SJCRH30 (cell line): ENCODE results near the gene RASGRP4. TPM values are rescaled to one million over a fixed set of nuclear protein-coding genes. Genes with fewer than 3 reads are reported as not detected.

Experiments
- DNase-seq, 2 experiments: peaks; one replicate each; pipeline ENCODE4 v3.0.0-alpha.2; 2015 to 2020
- H3K27ac ChIP-seq: fragments of 250-450 bp; sonication (Bioruptor Pico); 2 replicates; pipeline ENCODE4 v1.5.1; 2020; ENCODE audit warnings: mild to moderate bottlenecking, moderate library complexity
- H3K27me3 ChIP-seq: fragments of 250-450 bp; sonication (Bioruptor Pico); 2 replicates; pipeline ENCODE4 v1.5.1; 2020; ENCODE audit warnings: mild to moderate bottlenecking, moderate library complexity
- H3K36me3 ChIP-seq: fragments of 250-450 bp; sonication (Bioruptor Pico); 2 replicates; pipeline ENCODE4 v1.5.1; 2020; ENCODE audit warnings: mild to moderate bottlenecking, moderate library complexity
- H3K4me1 ChIP-seq: fragments of 250-450 bp; sonication (Bioruptor Pico); 2 replicates; pipeline ENCODE4 v1.5.1; 2020; ENCODE audit warnings: mild to moderate bottlenecking, moderate library complexity
- H3K4me3 ChIP-seq: fragments of 250-450 bp; sonication (Bioruptor Pico); 2 replicates; pipeline ENCODE4 v1.5.1; 2020; ENCODE audit warnings: mild to moderate bottlenecking, moderate library complexity
- H3K9me3 ChIP-seq: fragments of 250-450 bp; sonication (Bioruptor Pico); replicated peaks from 2 replicates; pipeline ENCODE4 v1.5.1; 2020; ENCODE audit warnings: mild to moderate bottlenecking, moderate library complexity
- total RNA-seq: library from RNA; depleted of rRNA; stranded (reverse); fragments of >200 nt; shearing (Covaris generic); gene quantifications from 2 replicates; pipeline ENCODE4 v1.2.3, GENCODE V29; 2014

The RASGRP4 gene
- total RNA-seq, 1 experiment from 2014 or later = 0.73 TPM

DNA sequence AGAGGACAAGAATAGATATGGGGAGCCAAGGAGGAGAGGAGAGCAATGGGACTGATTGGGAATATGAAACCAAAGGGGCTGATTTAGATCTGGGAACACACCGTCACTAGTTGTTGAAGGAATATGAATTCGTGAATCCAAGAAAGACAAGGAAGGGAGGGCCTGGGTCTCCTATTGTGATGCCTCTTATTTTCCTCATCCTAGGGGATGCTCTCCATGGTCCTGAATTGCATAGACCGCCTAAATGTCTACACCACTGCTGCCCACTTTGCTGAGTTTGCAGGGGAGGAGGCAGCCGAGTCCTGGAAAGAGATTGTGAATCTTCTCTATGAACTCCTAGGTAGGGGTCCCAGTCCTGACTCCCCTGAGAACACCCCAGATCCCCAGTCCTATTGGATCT lies 29.0 kb upstream of the RASGRP4 start:
- Histone ChIP-seq H3K27ac (no peak overlapping the region), H3K4me3 (no peak overlapping the region), H3K4me1 (no peaks in the 10 kb centered on the region), H3K36me3 (peaks cover 89% of the 10 kb centered on the region), H3K9me3 (no peaks in the 10 kb centered on the region), H3K27me3 (no peaks in the 10 kb centered on the region)
- peak in 1 of 2 experiments; percentile 57 for DNase-seq

DNA sequence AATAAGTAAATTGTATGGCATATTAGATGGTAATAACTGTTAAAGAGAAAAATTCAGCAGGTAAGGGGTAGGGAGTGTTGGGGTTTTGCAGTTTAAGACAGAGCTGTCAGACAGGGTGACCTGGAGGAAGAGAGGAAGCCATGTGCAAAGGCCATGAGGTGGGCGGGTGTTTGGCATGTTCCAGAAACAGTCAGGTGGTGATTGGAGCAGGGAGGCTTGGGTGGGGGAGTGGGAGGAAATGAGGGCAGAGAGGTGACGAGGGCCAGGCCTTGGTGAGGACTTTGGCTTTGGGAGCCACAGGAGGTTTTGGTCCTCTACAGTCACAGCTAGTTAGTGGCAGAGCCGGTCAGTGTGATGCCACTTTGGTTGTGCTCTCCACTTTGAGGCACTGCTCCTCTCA lies 27.6 kb upstream of the RASGRP4 start:
- Histone ChIP-seq H3K27me3 (no peaks in the 10 kb centered on the region), H3K4me3 (no peak overlapping the region), H3K36me3 (peaks cover 89% of the 10 kb centered on the region), H3K4me1 (no peaks in the 10 kb centered on the region), H3K9me3 (no peaks in the 10 kb centered on the region), H3K27ac (no peak overlapping the region)
- no peak for DNase-seq

DNA sequence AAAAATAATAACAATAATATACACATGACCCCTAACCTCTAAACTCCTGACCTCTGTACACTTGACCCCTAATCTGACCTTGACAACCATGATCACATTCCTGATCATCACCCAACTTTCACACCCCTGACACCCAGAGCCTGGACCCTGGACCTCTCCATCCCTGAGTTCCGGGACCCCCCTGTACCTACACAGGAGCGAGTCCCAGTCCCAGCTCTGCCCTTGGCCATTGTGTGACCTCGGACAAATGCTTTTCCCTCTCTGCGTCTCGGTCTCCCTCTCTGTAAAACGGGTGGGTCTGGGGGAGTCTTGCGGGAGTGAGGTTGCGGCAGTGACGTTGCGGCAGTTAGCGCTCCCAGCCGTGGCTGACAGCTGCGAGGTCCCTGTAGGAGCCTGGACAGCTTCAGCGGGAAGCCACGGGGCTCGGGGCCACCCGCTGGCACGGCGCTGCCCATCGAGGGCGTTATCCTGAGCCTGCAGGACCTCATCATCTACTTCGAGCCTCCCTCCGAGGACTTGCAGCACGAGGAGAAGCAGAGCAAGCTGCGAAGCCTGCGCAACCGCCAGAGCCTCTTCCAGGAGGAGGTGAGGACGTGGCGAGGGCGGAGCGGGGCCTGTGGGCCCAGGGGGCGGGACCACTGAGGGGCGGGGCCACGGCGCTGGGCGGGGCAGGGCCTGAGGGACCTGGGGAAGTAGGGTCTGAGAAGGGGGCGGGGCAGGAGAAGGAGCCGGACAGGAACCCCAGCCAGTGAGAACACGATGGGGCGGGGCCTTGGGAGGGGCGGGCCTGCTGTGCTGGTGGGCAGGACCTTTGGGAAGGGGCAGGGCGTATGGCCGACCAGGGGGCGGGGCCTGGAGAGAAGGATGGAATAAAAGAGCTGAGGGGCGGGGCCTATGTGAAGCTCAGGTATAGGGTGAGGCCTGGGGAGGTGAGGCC lies 26.7 kb upstream of the RASGRP4 start:
- DNase-seq = peak; percentile 74 to 86
- Histone ChIP-seq H3K9me3 (no peaks in the 10 kb centered on the region), H3K4me3 (no peak overlapping the region), H3K27ac (no peak overlapping the region), H3K36me3 (peaks cover 83% of the 10 kb centered on the region), H3K27me3 (no peaks in the 10 kb centered on the region), H3K4me1 (no peaks in the 10 kb centered on the region)

DNA sequence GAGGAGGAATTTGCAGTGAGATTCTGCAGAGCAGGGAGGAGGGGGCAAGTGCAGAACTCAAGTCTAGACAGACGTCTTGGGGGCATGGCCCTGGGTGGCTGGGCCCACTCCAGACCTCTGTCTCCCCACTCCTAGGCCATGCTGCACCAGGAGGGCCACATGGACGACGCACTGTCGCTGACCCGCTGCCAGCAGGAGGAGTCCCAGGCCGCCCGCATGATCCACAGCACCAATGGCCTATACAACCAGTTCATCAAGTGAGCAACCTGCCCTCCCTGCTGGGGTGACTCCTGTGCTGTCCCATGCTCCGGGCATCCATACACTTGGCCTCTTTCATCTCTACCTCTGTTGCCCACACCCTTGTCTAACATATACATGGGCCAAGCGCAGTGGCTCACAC lies 25.6 kb upstream of the RASGRP4 start:
- peaks cover 83% of the 10 kb centered on the region for H3K36me3 ChIP-seq
- H3K4me3 ChIP-seq = no peak overlapping the region
- H3K27me3 ChIP-seq = no peaks in the 10 kb centered on the region
- H3K27ac ChIP-seq = no peak overlapping the region
- H3K9me3 ChIP-seq = no peaks in the 10 kb centered on the region
- H3K4me1 ChIP-seq = no peaks in the 10 kb centered on the region
- DNase-seq = no peak

DNA sequence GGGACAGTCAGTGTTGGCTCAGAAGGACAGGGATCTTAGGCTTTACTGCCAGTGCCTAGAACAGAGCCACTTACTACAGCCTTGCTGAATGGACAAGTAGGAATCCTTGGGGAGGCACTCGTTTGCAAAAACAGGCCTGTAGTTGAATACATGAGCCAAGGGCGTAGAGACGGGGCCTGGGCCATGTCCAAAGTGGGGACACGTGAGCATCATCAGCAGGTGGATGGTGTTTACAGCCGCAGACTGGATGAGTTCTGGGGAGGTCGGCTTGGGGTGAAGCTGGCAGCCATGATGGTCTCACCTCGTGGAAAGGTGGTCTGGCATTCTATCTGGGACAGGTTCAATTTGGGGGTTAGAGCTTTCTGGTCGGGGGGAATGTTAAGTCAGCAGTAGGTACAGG lies 25.0 kb upstream of the RASGRP4 start:
- Histone ChIP-seq H3K27ac (no peak overlapping the region), H3K9me3 (no peaks in the 10 kb centered on the region), H3K4me3 (no peak overlapping the region), H3K36me3 (peaks cover 82% of the 10 kb centered on the region), H3K4me1 (no peaks in the 10 kb centered on the region), H3K27me3 (no peaks in the 10 kb centered on the region)
- no peak for DNase-seq

DNA sequence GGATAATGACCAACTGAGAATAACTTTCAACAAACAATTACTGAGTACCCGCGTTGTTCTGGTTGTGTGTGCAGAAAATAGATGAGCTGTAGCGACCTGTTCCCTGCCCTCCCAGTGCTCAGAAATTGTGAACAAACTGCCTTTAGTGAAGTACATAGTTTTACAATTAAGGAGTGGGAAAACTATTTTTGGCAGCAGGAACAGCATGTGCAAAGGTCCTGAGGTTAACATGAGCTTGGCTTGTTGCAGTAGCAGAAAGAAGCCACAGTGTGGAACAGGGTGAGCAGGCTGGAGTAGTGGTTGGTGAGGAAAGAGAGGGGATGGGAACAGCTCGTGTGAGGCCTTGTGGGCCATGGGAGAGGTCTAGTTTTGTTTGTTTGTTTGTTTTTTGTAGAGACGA lies 23.5 kb upstream of the RASGRP4 start:
- no peak for DNase-seq
- Histone ChIP-seq H3K9me3 (no peaks in the 10 kb centered on the region), H3K27ac (no peak overlapping the region), H3K4me3 (no peak overlapping the region), H3K36me3 (peaks cover 82% of the 10 kb centered on the region), H3K4me1 (no peaks in the 10 kb centered on the region), H3K27me3 (no peaks in the 10 kb centered on the region)

DNA sequence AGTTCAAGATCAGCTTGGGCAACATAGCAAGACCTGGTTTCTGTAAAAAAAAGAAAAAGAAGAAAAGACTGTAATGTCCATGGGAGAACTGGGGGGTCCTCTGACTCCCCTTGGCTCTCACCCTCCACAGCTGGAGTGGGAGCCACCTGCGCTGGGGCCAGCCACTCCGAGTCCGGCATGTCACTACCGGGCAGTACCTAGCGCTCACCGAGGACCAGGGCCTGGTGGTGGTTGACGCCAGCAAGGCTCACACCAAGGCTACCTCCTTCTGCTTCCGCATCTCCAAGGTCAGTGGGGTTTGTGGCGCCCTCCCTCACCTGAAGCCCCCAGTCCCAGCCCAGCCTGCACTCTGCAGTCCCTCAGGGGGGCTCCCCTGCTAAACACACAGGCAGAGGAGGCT lies 22.2 kb upstream of the RASGRP4 start:
- no peaks in the 10 kb centered on the region for H3K4me1 ChIP-seq
- no peak overlapping the region for H3K27ac ChIP-seq
- no peaks in the 10 kb centered on the region for H3K9me3 ChIP-seq
- peaks cover 81% of the 10 kb centered on the region for H3K36me3 ChIP-seq
- H3K27me3 ChIP-seq = no peaks in the 10 kb centered on the region
- no peak overlapping the region for H3K4me3 ChIP-seq
- DNase-seq = no peak

DNA sequence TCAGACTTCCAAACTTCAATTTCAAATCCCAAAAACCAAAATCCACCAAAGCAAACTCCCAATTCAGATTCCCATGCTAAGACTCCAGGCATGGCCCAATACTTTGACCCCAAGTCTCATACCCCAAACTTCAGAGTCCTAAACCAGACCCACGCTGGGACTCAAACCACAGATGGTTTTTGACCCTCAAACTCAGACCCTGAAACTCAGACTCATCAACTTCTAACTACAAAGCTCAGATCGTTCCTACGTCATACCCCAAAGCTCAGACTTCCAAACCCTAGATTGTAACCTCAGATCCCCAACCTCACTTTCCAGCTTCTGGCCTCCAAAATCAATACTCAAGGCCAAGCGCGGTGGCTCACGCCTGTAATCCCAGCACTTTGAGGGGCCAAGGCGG lies 19.3 kb upstream of the RASGRP4 start:
- H3K4me3 ChIP-seq = no peak overlapping the region
- peaks cover 60% of the 10 kb centered on the region for H3K36me3 ChIP-seq
- H3K4me1 ChIP-seq = no peaks in the 10 kb centered on the region
- no peak for DNase-seq
- no peak overlapping the region for H3K27ac ChIP-seq
- no peaks in the 10 kb centered on the region for H3K9me3 ChIP-seq
- H3K27me3 ChIP-seq = no peaks in the 10 kb centered on the region

DNA sequence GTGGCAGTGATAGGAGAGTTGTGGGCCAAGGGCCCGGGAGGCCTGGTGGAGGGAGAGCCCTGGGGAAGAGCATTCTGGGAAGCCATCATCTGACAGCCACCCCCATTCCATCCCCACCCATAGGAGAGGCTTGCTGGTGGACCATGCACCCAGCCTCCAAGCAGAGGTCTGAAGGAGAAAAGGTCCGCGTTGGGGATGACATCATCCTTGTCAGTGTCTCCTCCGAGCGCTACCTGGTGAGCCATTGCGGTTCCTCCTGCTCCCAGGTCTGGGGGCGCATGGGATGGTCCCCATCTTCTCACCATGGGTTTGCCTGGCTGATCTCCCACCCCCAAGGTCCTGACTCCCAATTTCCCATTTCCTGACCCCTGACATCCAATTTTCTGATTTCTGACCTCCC lies 18.0 kb upstream of the RASGRP4 start:
- Histone ChIP-seq H3K27me3 (no peaks in the 10 kb centered on the region), H3K36me3 (peaks cover 47% of the 10 kb centered on the region), H3K27ac (no peak overlapping the region), H3K4me3 (no peak overlapping the region), H3K9me3 (no peaks in the 10 kb centered on the region), H3K4me1 (no peaks in the 10 kb centered on the region)
- no peak for DNase-seq

DNA sequence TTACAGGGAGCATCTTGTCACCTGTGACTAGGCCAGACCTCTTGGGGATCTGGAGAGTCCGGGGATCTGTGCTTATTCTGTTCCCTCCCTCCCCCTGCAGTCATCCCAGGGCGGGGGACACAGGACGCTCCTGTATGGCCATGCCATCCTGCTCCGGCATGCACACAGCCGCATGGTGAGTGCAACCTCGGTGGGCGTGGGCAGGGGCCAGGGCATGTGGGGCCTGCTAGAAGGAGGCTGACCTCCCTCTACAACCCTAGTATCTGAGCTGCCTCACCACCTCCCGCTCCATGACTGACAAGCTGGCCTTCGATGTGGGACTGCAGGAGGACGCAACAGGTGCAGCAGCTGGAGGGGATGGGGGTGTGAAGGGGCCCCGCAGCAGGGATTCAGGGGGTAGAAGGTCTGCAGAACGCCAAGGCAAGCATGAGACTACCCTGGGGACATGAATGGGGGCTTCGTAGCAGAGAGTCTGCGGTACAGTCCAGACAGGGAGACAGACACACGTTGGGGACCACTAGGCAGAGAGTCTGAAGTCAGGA lies 17.5 kb upstream of the RASGRP4 start:
- H3K27ac ChIP-seq = no peak overlapping the region
- H3K4me3 ChIP-seq = no peak overlapping the region
- DNase-seq = peak in 1 of 2 experiments; percentile 22
- no peaks in the 10 kb centered on the region for H3K27me3 ChIP-seq
- H3K4me1 ChIP-seq = no peaks in the 10 kb centered on the region
- H3K9me3 ChIP-seq = no peaks in the 10 kb centered on the region
- peaks cover 45% of the 10 kb centered on the region for H3K36me3 ChIP-seq

DNA sequence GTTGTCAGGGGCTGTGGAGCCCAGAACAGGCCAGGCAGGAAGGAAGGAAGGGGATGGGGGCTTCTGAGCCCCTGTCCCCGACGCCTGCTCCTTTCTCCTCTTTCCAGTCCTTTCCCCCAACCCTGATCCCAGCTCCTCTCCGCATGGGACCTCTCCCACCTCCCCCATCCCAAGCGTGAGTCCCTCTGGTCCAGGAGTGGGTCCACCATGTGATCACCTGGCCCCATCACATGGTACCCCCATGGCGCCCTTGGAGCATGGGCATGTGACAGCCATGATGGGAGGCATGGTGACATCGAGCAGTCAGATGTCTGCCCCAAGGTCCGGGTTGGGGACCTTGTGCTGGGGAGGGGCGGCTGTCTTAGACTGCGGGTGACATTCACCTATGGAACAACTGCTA lies 16.7 kb upstream of the RASGRP4 start:
- Histone ChIP-seq H3K4me1 (no peaks in the 10 kb centered on the region), H3K4me3 (no peak overlapping the region), H3K27ac (no peak overlapping the region), H3K36me3 (peaks cover 42% of the 10 kb centered on the region), H3K27me3 (no peaks in the 10 kb centered on the region), H3K9me3 (no peaks in the 10 kb centered on the region)
- no peak for DNase-seq

DNA sequence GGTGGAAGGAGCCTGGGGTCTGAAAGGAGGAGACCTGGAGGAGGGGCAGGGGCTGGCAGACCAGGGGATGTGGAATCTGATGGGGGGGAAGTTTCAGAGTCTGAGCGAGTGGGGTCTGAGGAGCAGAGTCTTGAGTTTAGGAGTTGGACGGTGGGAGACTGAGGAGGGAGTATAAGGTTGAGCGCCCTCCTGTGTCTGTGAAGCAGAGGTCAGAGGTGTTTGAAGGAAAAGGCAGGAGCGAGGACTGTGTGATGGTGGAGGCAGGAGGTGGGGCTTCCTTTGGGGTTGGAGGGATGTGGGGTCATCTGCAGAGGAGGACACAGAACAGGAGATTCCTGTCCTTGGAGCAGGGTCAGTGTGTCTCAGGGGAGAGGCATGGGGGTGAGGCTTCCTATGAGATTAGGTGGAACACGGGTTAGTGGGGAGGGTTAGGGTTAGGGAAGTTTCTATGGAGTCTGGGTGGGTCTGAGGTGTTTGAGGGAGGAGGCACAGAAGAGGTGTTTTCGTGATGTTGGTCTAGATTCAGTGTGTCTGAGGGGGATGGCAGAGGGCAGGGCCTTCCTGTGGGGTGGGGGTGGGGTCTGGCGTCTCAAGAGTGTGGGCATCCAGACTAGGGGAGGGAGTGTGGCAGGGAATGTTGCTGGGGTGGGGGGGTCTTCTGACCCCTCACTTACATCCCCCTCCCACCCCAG lies 15.8 kb upstream of the RASGRP4 start:
- H3K36me3 ChIP-seq = peaks cover 43% of the 10 kb centered on the region
- no peaks in the 10 kb centered on the region for H3K4me1 ChIP-seq
- no peaks in the 10 kb centered on the region for H3K27me3 ChIP-seq
- no peak for DNase-seq
- no peak overlapping the region for H3K4me3 ChIP-seq
- H3K27ac ChIP-seq = no peak overlapping the region
- no peaks in the 10 kb centered on the region for H3K9me3 ChIP-seq

DNA sequence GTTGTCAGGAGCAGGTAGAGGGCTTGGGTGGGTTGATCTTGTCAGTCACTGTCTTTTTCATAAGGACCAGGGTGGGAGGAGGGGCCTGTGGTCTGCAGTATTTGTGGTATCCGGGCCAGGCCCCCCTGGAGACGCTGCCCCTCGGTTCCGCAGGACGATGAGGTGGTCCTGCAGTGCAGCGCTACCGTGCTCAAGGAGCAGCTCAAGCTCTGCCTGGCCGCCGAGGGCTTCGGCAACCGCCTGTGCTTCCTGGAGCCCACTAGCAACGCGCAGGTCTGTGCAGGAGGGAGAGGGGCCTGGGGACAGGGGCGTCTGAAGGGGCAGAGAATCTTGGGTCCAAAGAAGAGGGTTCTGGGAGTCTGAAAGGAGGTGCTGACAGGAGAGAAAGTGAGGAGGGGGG lies 14.6 kb upstream of the RASGRP4 start:
- Histone ChIP-seq H3K4me1 (peaks cover 1% of the 10 kb centered on the region), H3K4me3 (no peak overlapping the region), H3K36me3 (peaks cover 34% of the 10 kb centered on the region), H3K9me3 (no peaks in the 10 kb centered on the region), H3K27me3 (no peaks in the 10 kb centered on the region), H3K27ac (no peak overlapping the region)
- DNase-seq = no peak

DNA sequence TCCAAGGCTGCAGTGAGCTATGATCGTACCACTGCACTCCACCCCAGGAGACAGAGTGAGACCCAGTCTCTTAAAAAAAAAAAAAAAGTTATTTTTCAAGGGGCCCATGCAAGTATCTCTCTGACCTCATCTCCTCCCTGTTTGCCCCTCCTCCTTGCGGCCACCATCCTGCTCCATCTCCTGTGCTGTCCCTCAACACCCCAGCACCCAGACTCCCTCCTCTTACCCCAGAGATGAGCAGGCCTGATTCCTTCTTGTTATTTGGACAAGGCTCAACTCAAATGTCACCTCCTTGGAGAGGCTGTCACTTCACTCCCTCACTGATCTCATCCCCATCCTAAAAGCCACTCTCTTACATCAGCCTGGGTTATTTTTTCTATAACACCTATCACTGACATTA lies 11.9 kb upstream of the RASGRP4 start:
- Histone ChIP-seq H3K27me3 (no peaks in the 10 kb centered on the region), H3K4me1 (peaks cover 8% of the 10 kb centered on the region), H3K27ac (no peak overlapping the region), H3K4me3 (no peak overlapping the region), H3K36me3 (peaks cover 15% of the 10 kb centered on the region), H3K9me3 (no peaks in the 10 kb centered on the region)
- no peak for DNase-seq

DNA sequence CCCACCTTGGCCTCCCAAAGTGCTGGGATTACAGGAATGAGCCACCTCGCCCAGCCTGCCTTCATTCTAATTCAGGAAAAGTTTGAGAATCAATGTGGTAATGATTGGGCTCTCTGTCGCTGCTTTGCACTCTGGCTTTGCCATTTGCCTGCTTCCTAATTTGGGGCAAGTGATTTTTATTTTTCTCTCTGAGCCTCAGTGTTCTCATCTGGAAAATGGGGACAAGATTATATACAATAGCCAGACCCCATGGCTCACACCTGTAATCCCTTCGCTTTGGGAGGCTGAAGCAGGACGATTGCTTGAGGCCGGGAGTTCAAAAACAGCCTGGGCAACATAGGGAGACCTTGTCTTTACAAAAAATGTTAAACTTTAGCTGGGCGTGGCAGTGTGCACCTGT lies 11.3 kb upstream of the RASGRP4 start:
- Histone ChIP-seq H3K27ac (no peak overlapping the region), H3K36me3 (peaks cover 15% of the 10 kb centered on the region), H3K9me3 (no peaks in the 10 kb centered on the region), H3K4me1 (peaks cover 8% of the 10 kb centered on the region), H3K27me3 (no peaks in the 10 kb centered on the region), H3K4me3 (no peak overlapping the region)
- no peak for DNase-seq
